GM19463 (cell line): ENCODE data around the gene INAVA.

Experiments used
- ATAC-seq: cut with Tn5 transposase; IDR thresholded peaks from one replicate; pipeline ENCODE4 v1.9.1; 2021; ENCODE audit warnings: mild to moderate bottlenecking, moderate library complexity; ENCODE audit not compliant: unreplicated experiment

Gene INAVA

GRCh38 chr1:200875416-200875815 is 19.3 kb upstream of the INAVA start:
- ATAC-seq = no peak

DNA sequence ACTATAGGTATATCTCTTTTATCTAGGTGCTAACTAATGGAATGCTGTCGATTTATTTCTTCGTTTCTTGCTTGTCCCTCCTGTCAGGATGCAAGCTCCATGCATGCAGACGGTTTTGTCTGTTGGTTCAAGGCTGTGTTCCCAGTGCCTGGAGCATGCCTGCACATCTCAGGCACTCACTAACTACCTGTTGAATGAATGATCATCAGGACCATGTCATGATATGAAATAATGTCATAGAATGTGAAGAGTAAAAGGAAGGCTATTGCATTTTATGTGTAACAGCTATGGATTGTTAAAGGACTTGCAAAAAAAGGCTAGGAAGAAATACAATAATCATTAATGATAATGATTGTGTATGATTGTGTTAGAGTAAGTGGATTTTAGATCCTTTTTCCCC is 17.7 kb upstream of the INAVA start:
- ATAC-seq = no peak

DNA sequence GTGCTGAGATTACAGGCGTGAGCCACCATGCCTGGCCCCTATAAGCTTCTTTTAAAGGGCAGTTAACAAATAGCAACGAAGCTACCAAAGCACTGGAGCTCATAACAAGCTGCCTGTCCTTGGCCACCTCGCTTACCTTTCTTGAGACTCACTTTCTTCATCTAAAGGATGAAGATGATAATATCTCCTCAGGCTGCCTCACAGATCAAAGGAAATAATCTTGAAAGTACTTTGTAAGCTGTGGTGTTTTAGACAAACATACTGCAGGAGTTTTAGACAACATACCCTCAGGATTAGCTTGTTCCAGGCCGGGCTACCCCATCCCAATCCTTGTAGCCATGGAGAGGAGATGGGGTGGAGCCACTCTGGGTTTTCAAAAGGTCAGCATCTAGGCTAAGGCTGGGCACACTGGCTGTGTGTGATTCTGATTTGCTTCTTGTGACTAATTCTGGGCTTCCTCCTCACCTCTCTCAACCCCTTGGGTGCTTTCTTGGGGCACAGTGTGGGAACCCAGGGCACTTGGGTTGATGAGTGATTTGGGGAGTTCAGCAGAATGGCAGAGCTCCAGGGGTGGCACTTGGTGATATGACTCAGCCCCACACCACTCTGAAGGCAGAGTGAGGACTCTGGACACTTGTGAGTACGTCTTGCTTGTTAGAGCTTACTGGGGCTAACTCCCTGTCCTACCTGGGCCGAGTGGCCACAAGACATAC is 16.7 kb upstream of the INAVA start:
- peak; percentile 89 for ATAC-seq

- peak; percentile 56 for ATAC-seq
Measured at GRCh38 chr1:200880212-200880611, 14.5 kb upstream of the INAVA start.

DNA sequence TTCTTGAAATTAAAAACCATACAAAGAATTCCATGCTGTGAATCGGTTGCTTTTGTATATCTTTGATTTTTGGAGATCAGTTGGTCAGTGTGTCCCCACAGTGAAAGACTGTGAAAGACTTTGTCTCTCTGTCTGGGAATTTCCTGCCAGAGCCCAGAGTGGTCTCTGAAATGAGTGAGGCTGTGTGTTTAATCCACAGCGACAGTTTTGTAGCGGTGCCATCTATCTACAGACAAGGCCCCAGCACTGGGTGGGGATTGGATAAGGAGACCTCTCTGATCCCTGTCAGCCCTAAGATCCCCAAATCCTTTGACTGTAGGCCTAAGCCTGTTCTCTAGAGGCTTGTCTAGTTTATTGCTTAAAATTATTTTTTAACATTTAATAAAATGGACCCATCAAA is 11.6 kb upstream of the INAVA start:
- no peak for ATAC-seq

DNA sequence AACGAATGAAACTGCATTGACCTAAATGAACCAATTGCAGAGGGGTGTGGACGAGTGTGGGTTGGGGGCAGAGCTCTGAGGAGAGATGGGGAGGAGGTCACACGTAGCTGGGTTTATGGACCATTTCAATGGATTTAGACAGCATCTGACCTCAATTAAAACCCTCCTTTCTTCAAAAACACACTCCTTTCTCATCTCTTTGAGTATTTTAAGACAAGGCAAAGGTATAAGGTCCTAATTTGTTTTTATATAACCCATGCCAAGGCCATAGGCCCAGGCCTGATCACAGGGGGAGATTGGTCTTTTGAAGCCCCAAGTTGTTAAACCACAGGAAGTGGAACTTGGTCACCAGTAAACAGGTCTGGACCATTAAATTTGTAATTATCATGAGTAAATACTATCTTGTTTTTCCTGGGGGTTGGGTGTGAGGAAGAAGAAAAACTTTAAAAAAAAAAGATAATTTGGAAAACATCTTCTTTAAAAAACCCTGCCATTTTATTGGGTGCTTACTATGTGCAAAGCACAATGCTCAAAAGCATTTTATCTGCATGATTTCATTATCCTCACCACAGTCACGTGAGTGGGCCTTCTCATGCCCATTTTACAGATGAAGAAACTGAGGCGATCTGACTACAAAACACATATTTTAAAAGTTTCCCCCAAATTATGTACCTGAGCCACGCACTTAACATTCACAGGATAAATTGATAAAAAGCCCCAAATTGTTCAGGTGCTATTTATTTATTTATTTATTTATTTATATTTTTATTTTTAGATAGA is 8.9 kb upstream of the INAVA start:
- ATAC-seq = no peak

- no peak for ATAC-seq
Measured at GRCh38 chr1:200886594-200886993, 8.1 kb upstream of the INAVA start.

- no peak for ATAC-seq
Measured at GRCh38 chr1:200887036-200887435, 7.7 kb upstream of the INAVA start.

DNA sequence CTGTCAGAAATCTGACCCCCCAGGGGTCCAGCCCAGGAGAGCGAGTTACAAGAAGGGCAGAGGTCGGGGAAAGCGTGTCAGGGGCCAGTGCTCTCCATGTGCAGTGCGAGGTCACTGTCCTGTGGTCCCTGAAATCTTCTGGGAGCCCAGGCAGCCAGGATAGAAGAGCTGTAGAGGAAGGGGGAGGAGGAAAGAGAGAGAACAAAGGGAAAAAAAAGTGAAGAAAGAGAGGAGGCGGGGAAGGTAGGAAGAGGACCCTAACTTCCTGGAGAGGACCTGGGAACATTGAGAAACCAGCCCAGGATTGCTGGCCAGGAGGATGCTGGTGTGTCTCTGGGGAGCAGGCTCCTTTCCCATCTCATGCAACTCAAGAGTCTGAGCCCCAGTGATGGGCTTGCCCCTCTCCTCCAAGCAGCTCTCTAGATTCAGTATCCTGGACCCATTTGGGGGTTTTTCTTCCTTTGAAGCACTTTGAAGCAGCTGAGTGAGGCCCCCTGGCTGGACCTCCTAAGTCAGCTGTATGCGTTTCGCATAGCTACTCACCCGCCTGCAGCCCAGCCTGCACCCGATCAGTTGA is 6.8 kb upstream of the INAVA start:
- no peak for ATAC-seq

GRCh38 chr1:200888349-200888838 is 6.3 kb upstream of the INAVA start:
- ATAC-seq = peak; percentile 91

DNA sequence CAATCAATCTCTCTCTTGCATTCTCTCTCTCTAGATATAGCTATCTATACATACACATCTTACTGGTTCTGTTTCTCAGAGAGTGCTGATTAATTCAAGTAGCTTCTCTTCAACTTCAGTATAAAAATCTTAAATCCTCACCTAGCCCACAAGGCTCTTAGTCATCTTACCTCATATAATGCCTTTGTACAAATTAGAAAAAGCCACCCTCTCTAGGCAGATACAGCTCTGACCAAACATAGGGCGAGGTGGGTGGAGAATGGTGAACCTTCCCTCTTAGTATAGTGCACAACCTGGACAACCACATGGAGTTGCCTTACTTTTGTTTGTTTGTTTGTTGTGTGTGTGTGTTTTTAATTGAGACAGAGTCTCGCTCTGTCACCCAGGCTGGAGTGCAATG is 5.1 kb upstream of the INAVA start:
- no peak for ATAC-seq

- no peak for ATAC-seq
Measured at GRCh38 chr1:200890027-200890426, 4.7 kb upstream of the INAVA start.

GRCh38 chr1:200890818-200891773 is 3.6 kb upstream of the INAVA start:
- ATAC-seq = no peak

GRCh38 chr1:200891774-200892157 is 2.9 kb upstream of the INAVA start:
- ATAC-seq = no peak

GRCh38 chr1:200892546-200892945 is 2.2 kb upstream of the INAVA start:
- no peak for ATAC-seq

DNA sequence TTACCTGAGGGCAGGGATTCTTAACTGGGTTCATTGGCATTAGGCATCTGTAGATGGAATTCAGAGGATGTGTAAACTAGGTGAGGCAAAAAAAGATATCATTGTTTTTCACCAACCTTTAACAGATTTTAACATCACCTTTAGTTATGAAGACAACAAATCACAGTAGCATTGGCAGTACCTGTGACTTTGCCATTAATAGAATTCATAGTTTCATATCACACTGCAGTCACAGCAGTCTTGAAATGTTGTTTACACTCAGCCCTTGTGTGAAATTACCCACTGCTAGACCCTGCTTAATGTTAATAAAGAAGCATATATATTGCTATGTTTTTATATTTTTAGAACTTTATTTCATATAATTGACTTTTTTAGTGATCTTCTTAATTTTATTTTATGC is 1.7 kb upstream of the INAVA start:
- ATAC-seq = no peak

DNA sequence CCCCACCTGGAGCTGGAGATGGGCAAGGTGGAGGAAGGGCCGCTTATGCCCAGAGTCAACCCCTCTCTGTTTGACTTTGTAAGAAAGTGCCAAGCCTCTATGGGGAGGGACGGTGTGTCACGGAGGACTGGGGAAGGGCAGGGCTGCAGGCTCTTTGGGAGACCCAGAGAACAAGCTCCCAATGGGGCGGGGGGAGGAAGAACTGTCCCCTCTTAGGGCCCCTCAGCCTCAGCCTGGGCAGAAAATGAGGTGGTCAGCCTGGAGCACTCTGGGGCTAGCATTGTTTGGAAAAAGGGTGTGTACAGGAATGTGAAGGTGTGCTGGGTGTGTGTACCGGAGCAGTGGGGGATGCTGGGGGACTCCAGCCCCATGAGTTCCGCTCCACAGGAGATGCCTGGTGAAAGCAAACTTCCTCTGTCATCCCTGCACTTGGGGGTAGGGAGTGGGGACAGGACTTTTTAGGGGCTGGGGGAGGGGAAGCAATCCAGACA is 1.2 kb upstream of the INAVA start:
- ATAC-seq = no peak

DNA sequence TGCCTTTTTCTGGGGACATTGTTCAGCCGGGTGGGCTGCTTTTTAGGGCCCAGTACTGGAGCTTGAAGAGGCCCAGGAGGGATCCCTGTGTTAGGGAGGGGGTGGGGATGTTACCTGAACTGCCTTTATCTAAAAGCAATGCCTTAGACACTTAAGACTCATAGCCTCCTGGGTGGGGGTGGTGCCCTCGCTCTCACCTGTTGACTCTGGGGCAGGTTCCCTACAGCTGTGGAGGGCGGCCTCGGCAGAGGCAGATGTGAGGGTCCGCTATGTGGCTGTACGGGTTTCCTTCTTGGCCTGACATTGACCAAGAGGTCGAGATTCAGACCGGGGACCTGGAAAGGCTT is 716 bp downstream of the INAVA start:
- ATAC-seq = no peak

- peak; percentile 65 for ATAC-seq
Measured at GRCh38 chr1:200895801-200896530, 1.3 kb downstream of the INAVA start.

DNA sequence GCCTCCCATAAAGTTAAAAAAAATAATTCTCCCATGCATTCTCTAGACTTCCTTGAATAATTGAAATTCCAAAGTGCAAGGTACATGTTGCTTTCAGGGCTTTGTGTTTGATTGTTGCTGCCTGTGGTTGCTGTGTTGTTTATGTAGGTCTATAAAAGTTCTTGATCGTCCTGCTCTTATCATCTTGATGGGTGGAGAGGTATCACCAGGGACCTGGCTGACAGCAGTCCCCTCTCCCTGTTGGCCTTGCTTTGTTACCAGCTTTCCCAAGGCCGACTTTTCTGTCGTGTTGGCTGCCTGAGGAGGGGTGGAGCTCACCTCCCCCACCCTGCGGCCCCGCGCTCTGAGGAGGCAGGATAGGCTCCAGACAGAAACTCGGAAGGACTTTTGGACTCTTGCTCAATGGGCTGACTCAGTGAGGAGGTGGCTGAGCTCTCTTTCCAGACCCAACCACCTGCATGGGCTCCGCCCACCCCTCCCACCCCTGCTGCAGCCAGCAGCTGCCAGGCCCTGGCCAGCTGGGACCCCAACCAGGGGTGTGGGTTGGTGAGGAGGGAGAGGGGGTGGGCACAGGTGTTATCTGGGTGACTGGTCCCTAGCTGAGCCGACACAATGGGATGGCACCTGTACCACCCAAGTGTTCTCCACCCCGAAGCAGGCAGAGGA is 2.0 kb downstream of the INAVA start:
- no peak for ATAC-seq
